Measurements from ENCODE around the gene FAM168B. TPM values are rescaled to one million over a fixed set of nuclear protein-coding genes. Genes with fewer than 3 reads are reported as not detected.

FAM168B gene, protein sequence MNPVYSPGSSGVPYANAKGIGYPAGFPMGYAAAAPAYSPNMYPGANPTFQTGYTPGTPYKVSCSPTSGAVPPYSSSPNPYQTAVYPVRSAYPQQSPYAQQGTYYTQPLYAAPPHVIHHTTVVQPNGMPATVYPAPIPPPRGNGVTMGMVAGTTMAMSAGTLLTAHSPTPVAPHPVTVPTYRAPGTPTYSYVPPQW
- 100 to 1,000 TPM; 144 to 156 TPM for total RNA-seq

DNA sequence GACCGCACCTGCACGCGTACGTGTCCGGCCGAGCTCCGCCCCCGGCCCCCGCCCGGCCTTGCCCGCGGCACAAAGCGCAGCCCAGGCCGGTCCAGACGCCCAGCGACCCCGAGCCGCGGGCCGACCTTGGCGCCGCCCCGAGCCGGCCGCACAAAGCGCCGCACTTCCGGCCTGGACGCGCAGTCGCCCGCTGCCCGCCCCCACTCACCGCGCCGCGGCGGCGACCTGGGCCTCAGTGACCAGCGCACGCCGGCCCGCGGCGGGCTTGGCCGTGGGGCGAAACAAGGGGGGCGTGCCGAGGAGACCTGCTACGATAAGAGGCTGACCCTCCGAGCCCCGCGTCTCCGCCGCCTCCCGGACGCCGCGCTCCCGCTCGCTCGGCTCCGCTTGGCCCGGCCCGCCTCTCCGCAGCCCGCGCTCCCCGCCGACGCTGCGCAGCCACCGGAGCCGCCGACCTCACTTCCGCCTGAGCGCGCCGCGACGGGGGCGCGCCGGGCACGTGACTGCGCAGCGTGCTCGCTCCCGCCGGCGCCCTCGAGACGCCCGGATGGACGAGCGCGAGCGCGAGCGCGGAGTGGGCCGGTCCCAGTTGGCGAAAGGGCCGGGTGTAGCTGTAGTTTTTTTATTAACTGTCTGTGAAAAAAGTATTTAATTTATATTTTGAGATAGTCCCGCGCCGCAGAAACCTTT is at the start of gene FAM168B:
FAM168B (minus strand) TSS at position 455 of the 690 bp plus-strand sequence. CDS start 10,814 bp downstream, outside the sequence.
- peak within 1 kb of the TSS; percentile 100 for H3K4me3 ChIP-seq
- ATAC-seq (ENCODE audit: insufficient number of reproducible peaks, low FRiP score, low read depth) = peak; percentile 95

DNA sequence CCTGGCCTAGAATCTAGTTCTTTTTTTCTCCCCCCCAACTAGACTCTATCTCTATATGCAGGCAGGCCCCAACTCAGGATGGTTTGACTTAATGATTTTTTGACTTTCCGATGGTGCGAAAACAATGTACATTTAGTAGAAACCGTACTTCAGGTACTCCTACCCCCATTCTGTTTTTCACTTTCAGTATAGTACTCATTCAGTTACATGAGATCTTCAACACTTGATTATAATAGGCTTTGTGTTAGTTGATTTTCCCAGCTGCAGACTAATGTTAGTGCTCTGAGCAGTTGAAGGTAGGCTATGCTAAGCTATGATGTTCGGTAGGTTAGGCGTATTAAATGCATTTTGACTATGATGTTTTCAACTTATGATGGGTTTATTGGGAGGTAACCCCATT is 49.6 kb upstream of the FAM168B start:
- DNase-seq (ENCODE audit: low spot score) = no peak
- H3K9me3 ChIP-seq = no peaks in the 10 kb centered on the region
- H3K4me1 ChIP-seq (ENCODE audit: control insufficient read depth in 1 of 2, low read depth in 2 of 2) = no peaks in the 10 kb centered on the region
- TF ChIP-seq, protein P1, sequence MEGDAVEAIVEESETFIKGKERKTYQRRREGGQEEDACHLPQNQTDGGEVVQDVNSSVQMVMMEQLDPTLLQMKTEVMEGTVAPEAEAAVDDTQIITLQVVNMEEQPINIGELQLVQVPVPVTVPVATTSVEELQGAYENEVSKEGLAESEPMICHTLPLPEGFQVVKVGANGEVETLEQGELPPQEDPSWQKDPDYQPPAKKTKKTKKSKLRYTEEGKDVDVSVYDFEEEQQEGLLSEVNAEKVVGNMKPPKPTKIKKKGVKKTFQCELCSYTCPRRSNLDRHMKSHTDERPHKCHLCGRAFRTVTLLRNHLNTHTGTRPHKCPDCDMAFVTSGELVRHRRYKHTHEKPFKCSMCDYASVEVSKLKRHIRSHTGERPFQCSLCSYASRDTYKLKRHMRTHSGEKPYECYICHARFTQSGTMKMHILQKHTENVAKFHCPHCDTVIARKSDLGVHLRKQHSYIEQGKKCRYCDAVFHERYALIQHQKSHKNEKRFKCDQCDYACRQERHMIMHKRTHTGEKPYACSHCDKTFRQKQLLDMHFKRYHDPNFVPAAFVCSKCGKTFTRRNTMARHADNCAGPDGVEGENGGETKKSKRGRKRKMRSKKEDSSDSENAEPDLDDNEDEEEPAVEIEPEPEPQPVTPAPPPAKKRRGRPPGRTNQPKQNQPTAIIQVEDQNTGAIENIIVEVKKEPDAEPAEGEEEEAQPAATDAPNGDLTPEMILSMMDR (IDR thresholded peaks at IDR 0.05) = no peak
- no peak for ATAC-seq (ENCODE audit: insufficient number of reproducible peaks, low FRiP score, low read depth)
- H3K27ac ChIP-seq = no peak overlapping the region
- H3K27me3 ChIP-seq (replicated peaks; ENCODE audit: insufficient read depth) = no peaks in the 10 kb centered on the region
- peaks cover 23% of the 10 kb centered on the region for H3K36me3 ChIP-seq
- no peak overlapping the region for H3K4me3 ChIP-seq

More for the DNA sequence above, at the start of gene FAM168B:
- H3K36me3 ChIP-seq = no peaks in the 10 kb centered on the region
- peak within 1 kb of the TSS; percentile 82 to 95 for H3K27ac ChIP-seq
- TF ChIP-seq, protein P1 (IDR thresholded peaks at IDR 0.05) = no peak
- peaks cover 13 to 19% of the 10 kb centered on the region in 2 donors for H3K4me1 ChIP-seq (ENCODE audit: control insufficient read depth in 1 of 2, low read depth in 2 of 2)
- H3K27me3 ChIP-seq (replicated peaks; ENCODE audit: insufficient read depth) = no peaks in the 10 kb centered on the region
- H3K9me3 ChIP-seq = no peaks in the 10 kb centered on the region
- peak; percentile 20 for DNase-seq (ENCODE audit: low spot score)

DNA sequence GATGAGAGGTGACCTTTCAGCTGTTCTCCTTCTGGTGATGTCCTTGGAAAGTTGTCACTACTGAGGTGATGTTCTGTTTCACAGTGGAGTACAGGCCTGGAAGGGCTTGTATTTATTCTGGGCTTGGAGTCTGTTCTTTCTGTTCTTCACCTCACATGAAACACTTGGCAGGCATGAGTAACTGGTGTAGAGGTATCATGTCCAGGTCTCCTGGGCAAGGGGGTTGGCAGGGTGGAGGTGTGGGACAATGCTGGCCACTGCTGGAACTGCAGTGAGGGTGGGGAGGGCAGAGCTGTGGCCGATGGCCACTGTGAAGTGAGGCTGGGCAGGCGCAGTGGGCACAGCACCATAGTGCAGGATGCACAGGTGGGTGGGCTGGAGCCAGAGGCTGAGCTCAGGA is 47.3 kb upstream of the FAM168B start:
- Histone ChIP-seq H3K27ac (no peak overlapping the region), H3K9me3 (no peaks in the 10 kb centered on the region), H3K4me1 (ENCODE audit: control insufficient read depth in 1 of 2, low read depth in 2 of 2) (no peaks in the 10 kb centered on the region), H3K27me3 (replicated peaks; ENCODE audit: insufficient read depth) (no peaks in the 10 kb centered on the region), H3K4me3 (no peak overlapping the region), H3K36me3 (peaks cover 12% of the 10 kb centered on the region)
- TF ChIP-seq, protein P1 (IDR thresholded peaks at IDR 0.05) = no peak
- no peak for DNase-seq (ENCODE audit: low spot score)
- no peak for ATAC-seq (ENCODE audit: insufficient number of reproducible peaks, low FRiP score, low read depth)

DNA sequence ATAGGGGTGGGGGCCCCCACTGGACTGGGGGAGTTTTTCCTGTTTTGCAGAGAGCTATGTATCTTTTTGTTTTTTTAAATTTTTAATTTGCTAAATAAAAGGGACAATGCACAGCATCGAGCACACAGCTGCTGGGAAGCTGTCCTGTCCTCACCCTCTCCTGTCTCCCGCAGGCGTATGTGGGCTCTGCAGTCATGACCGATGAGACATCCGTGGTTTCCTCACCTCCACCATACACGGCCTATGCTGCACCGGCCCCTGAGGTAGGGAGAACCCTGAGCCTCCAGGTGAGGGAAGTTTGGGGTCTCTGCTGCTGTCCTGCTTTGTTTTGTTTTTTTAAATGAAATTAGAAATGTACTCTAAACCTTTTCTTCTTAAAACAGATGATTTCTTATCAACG is 39.5 kb upstream of the FAM168B start:
- TF ChIP-seq, protein P1 (IDR thresholded peaks at IDR 0.05) = no peak
- no peak for DNase-seq (ENCODE audit: low spot score)
- H3K4me1 ChIP-seq (ENCODE audit: control insufficient read depth in 1 of 2, low read depth in 2 of 2) = no peaks in the 10 kb centered on the region

DNA sequence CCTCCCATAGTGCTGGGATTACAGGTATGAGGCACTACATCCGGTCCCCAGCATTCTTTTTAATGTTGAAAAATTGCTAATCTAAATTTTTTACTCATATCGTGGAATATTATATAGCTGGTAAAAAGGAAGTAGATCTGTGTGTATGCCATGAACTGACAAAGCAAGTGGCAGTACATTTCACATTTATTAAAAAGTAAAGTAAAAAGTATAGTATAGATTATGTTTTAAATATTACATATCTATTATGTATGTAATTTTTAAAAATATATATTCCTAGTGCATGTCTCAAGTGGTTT is 37.0 kb upstream of the FAM168B start:
- TF ChIP-seq, protein P1 (IDR thresholded peaks at IDR 0.05) = no peak
- H3K36me3 ChIP-seq = peaks cover 41% of the 10 kb centered on the region
- no peak for DNase-seq (ENCODE audit: low spot score)
- no peaks in the 10 kb centered on the region for H3K27me3 ChIP-seq (replicated peaks; ENCODE audit: insufficient read depth)
- no peaks in the 10 kb centered on the region for H3K9me3 ChIP-seq
- ATAC-seq (ENCODE audit: insufficient number of reproducible peaks, low FRiP score, low read depth) = no peak
- H3K4me3 ChIP-seq = no peak overlapping the region
- no peak overlapping the region for H3K27ac ChIP-seq
- peaks cover 0 to under 1% of the 10 kb centered on the region in 2 donors for H3K4me1 ChIP-seq (ENCODE audit: control insufficient read depth in 1 of 2, low read depth in 2 of 2)

More for the DNA sequence above, 39.5 kb upstream of the FAM168B start:
- no peak overlapping the region for H3K4me3 ChIP-seq
- H3K9me3 ChIP-seq = no peaks in the 10 kb centered on the region
- H3K36me3 ChIP-seq = peaks cover 24% of the 10 kb centered on the region
- no peak for ATAC-seq (ENCODE audit: insufficient number of reproducible peaks, low FRiP score, low read depth)
- no peak overlapping the region for H3K27ac ChIP-seq
- no peaks in the 10 kb centered on the region for H3K27me3 ChIP-seq (replicated peaks; ENCODE audit: insufficient read depth)
